ENCODE data around the gene CLCN2.

Gene CLCN2

GRCh38 chr3:184296616-184297015, 64.8 kb downstream of the CLCN2 start:
- DNase-seq (ENCODE audit: low read depth in 2 of 2), result no peak
